Skin of body (tissue), 2 donors: ENCODE data around the gene ROPN1L. TPM values are rescaled to one million over a fixed set of nuclear protein-coding genes. Genes with fewer than 3 reads are reported as not detected.
"Not testable (repeated sequence)": the region's sequence is repeated elsewhere in the genome, so short reads cannot be mapped to it uniquely, and the experiment has no call there.

Experiments used
- DNase-seq: peaks from one replicate; lab custom pipeline; 2025; lab: John Stamatoyannopoulos, UW
- total RNA-seq: library from RNA; depleted of rRNA; stranded (reverse); fragments of >200 nt; gene quantifications from one replicate; pipeline ENCODE4 v1.2.3, GENCODE V29; 2014

ROPN1L gene
- total RNA-seq, result 0.79 TPM

DNA sequence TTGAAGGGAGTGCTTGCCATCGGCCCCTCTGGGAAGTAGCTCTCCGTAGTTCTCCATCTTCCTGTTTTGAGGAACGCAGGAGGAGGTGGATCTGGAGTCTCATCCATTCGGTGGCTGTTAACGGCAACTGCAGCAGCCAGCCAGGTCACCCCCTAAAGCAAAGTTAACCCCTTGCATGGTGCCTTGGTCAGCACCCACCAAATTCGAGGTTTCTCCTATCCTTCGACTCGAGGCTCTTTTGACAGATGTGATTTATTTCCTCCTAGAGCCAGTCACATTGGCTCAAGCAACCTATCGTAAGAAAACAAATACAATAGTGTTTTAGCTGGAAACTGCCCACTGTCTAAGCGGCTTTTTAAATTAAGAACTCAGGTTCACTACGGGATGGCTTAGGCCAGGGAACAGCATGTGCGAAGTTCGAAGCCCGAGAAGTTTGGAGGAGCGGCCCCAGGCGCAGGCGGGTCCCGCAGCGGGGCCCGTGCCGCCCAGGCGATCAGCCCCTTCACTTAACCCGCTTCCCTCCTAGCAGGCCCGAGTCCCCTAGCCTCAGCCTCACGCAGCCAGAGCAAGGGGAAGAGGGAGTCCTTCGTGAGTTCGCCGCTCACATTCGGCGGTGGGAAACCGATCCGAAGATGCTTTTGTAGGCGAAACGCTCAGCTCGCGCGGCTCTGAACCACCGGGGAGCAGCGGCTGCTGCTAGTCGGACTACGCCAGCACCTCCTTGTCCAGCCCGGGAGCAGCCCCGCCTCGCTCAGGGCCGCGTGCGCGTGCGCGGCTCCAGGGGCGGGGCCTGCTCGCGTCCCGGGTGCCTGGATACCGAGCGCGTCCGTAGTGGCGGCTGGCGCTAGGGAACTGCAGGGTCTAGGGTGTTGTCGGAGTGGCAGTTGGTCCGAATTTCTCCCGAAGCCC is at the start of gene ROPN1L:
TSS of gene ROPN1L (plus strand) at position 797 of the 909 bp plus-strand sequence. CDS start 289 bp downstream, outside the sequence.
- DNase-seq, result peak; percentile 72

DNA sequence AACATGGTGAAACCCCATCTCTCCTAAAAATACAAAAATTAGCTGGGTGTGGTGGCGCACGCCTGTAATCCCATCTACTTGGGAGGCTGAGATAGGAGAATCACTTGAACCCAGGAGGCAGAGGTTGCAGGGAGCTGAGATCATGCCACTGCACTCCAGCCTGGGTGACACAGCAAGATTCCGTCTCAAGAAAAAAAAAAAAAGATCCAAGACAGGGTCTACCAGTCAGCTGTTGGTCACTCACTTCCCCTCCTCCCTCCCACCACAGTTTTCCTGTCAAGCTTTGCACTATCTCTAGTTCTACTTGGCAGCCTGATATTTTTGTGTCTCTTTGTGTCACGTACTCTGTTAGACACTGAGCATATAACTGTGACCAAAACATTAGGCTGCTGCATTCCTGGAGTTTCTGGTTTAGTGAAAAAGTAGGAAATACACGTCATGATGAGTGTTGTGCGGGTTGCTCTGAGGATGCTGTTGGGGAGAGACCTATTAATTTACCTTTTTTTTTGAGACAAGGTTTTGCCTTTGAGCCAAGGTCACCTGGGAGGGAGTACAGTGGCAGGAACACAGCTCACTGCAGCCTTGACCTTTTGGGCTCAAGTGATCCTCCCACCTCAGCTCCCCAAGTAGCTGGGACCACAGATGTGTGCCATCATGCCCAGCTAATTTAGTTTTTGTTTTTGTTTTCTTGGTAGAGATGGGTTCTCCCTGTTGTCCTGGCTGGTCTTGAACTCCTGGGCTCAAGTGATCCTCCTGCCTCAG is 48.9 kb upstream of the ROPN1L start:
- DNase-seq, result not testable (repeated sequence)

DNA sequence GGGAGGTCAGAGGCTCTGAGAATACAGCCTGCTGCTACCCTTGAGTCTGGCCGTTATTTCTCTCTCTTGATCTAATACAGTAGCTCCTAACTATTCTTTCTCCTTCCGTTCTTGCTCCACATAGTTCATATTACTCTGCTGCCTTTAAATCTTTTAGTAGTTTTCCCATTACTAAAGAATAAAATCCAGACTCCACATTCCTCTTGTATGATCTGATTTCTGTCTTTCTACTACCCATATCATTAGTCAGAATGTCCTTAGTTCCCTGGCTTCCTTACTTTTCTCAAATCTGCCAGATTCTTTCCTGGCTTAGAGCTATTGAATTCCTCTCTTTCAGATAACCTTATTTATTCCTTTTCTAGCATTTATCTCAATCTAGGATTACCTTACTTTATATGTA is 48.2 kb upstream of the ROPN1L start:
- DNase-seq, result no peak

DNA sequence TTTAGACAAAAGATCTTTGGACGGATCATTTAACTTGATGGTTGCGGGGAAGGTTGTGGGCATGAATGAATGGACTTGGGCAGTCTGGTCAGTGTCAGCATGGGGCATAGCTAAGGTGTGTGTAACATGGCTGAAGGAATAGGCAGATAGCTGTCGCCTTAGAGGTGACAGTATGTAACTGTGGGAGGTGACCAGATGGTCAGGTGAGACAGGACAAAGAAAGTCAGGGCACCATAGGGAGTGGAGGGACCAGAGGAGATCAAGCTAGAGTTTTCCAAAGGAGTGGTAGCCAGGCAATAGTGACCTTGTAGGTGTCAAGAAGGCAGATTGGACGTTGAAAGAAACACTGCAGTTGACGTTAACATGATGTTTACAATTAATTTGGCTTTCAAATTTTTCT is 45.1 kb upstream of the ROPN1L start:
- DNase-seq, result no peak

DNA sequence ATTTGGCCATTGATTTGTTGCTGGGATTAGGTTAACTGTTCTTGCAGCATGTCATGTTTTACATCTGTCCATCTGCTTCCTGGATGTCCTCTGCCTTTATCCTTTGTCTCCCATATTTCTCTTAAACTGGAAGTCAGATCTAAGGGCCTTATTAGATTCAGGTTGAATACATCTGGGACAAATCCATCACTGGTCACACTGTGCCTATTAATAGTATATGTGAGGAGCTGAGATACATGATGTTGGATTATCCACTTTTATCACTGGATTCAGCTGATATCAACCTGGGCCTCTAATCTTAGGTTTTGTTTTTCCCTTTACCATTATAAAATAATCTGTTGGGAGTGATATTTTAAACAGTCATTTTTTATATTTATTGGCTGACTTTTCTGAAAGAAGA is 41.8 kb upstream of the ROPN1L start:
- DNase-seq, result no peak

DNA sequence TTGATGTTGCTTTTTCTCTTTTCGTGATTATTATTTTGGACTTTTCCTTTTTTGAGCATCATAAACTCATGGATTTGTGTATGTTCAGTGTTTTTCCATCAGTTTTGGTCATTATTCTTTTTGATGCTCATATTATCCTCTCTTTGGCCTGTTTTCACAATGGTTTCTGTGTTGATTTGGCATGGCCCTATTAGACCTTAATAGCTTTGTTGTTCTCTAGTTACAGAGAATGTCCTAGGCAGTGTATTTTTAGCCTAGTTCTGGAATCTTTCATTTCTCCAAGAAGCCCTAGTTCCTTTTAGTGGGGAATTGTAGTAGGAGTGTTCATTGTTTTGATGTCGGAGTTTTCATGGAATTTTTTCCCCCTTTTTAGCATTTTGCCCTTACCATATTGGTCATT is 41.3 kb upstream of the ROPN1L start:
- no peak for DNase-seq

DNA sequence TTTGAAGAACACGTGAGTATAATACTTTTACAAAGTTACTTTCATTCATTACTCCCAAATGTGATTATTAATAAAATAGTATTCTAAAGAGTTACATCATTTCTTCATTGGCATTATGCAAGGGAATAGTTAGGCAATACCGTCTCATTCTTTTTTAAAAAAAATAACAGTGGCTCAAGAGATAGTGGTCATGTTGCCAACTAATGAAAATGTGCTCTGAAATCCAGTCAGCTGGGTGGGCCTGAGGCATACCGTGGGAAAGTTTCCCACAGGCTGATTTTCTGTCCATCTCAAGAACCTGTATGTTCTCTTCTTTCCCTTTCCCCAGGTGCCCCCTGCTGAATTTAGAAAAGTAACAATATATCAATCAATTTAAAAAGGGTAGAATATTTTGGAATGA is 40.8 kb upstream of the ROPN1L start:
- no peak for DNase-seq

DNA sequence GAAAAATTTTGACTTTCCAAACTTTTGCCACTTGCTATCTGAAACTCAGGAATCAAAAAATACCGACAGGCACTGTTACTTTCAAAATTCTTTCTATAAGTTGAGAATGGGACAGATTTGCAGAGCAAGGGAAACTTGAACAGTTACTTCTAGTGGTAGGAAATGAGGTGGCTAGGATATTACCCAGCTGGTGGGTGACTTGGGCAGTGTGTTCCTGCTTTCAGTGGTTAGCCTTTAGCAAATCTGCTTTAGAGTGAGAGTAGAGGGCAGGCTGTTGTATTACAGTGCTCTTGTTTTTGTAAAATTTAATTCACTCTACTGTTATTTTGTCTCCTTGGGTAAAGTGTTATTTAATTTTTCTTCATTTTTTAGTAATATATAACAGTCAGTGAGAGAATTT is 40.2 kb upstream of the ROPN1L start:
- no peak for DNase-seq

DNA sequence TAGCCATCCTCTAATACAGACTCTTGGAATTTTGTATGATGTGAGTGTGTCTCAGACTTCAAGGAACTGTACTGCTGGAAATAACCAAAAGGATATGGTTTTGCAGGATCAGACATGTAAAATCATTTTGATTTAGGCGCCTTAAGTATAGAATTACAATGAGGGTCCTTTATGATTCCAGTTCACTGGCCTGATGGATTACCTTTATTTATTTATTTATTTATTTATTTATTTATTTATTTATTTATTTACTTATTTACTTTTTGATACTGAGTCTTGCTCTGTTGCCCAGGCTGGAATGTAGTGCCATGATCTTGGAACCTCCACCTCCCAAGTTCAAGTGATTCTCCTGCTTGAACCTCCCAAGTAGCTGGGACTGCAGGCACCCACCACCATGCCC is 37.9 kb upstream of the ROPN1L start:
- DNase-seq, result no peak

DNA sequence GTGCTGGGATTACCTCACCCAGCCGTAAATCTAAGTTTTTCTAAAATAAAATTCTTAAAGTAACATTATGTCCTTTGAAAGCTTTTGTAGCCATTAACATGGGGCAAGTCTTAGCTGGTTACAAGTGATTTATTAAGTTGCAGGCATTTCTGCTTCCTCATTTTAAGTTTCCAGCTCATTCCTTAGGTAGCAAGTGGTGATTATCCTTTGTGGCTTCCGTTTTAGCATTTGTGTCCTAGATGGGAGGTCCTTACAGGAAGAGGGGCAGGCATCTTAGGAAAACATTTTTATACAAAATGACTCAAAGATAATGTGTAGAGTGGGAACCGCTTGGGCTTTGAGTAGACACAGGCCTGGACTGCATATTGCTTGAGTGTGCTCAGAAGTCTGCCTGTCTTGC is 35.0 kb upstream of the ROPN1L start:
- no peak for DNase-seq

DNA sequence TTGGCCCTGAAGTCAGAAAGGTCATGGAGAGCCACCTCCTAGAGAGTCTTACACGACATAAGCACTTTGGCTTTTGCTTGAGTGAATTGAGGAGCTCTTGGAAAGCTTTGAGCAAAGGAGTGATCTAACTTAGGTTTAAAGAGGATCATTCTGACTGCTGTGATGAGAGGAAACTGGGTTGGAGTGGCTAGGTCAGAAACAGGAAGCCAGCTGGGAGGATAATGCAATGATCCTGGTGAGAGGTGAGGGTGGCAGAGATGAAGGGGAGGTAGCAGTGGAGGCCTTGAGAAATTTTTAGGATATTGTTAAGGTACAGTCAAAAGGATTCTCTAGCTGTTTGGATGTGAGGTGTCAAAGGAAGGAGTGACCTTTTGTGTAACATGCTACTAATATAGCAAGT is 32.2 kb upstream of the ROPN1L start:
- DNase-seq, result no peak

DNA sequence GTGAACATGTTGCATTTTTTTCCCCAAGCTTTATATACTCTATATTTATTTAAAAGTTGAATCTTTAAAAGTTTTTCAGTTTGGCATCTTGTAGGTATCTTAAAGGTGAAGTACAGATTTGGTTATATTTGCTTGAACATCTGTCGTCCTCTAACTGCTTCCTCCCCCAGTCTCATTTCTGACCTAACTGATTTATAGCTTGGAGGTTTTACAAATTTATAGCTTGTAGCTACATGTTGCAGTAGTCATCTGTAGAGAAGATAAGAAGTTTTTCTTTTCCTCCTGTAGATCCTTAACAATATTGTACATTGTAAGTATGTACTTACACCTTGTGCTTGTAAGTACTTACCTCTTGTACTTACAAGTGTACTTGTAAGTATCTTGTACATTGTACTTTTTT is 31.0 kb upstream of the ROPN1L start:
- DNase-seq, result no peak

DNA sequence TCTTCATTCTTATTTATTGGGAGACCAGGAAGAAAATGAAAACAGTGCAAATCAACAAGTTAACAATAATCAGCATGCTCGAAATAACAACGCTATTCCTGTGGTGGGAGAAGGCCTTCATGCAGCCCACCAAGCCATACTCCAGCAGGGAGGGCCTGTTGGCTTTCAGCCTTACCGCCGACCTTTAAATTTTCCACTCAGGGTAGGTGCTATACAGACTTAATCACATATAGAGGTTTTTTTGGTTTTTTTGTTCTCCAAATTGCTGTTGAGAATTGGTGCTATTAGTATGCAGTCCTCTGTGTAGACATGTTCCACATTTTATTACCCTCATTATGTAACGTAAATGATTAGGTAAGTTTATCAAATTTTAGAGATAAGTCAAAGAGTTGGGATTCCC is 30.3 kb upstream of the ROPN1L start:
- no peak for DNase-seq

DNA sequence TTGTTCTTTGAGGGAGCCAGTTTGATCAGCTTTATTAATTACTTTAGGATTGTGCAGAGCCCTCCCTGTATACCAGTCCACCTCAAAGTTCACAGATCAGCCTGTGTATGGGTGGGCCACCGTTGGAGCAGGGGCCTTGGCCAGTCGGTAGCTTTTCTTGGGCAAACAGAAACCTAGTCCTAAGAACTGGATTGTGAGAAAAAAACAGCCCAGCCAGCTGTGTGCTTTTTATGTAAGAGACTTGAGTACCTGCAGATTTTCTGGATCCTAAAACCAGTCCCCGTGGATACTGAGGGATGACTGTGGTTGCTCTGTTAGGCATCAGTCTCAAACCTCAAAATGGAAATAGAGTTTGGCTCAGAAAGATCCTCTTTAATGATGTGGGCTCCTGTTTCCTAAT is 24.8 kb upstream of the ROPN1L start:
- no peak for DNase-seq

DNA sequence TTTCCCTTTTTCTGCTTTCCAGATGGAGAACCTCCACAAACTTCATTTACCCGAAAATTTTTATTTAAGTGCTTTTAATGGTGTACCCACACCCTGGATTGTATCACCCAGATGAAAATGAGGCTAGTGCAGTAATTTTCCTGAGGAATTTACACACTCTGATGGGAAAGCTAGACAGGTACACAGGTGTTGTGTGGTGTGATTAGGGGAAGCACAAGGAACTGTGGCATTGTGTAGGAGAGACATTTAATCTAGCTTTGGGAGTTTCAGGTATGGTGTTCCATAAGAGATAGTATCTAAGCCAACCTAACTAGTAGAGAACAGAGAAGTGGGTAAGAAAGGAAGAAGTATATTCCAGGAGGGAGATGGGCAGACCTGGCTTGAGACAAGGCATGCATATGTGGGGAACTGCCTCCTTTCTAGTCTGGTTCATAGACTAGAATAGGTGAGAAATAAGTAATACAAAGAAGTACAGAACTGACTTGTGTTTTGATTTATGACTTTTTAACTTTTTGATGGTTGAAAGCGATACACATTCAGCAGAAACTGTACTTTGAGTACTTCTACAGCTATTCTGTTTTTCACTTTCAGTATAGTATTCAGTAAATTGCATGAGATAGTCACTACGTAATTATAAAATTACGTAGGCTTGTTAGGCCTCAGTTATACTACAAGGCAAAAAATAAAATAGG is 22.9 kb upstream of the ROPN1L start:
- no peak for DNase-seq

DNA sequence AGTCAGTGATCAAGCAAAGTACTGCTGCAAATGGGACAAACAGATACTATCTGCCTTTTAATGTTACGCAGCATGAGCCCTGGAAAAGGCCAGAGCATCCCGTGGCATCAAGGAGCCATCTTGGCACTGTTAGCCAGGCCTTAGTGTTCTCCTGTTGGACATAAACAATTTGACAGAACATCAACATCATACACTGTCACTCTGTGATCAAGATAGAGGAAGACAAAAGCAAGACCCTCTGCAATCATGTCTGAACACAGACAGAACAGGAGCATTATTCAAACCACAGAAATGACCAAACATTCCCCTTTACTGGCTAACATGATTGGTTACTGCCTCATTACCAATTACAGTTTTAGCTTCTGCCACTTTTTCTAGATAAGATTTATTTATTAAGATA is 21.2 kb upstream of the ROPN1L start:
- DNase-seq, result no peak

DNA sequence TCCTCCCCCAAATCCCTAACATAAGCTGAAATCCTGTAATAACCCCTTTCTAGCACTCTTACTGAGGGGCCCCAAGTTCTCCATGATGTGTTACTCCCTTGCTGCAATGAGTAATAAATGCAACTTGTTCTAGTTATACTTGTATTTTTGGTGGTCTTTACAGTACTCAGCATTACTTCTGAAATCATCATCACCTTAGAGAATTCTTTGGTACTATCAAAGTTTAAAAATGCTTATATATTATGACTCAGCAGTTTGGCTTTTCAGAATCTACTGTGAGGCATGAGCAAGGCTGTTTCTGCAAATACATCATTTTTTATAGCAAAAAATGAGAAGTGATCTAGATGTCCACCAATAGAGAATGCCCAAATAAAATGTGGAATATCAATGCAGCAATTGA is 20.7 kb upstream of the ROPN1L start:
- no peak for DNase-seq

DNA sequence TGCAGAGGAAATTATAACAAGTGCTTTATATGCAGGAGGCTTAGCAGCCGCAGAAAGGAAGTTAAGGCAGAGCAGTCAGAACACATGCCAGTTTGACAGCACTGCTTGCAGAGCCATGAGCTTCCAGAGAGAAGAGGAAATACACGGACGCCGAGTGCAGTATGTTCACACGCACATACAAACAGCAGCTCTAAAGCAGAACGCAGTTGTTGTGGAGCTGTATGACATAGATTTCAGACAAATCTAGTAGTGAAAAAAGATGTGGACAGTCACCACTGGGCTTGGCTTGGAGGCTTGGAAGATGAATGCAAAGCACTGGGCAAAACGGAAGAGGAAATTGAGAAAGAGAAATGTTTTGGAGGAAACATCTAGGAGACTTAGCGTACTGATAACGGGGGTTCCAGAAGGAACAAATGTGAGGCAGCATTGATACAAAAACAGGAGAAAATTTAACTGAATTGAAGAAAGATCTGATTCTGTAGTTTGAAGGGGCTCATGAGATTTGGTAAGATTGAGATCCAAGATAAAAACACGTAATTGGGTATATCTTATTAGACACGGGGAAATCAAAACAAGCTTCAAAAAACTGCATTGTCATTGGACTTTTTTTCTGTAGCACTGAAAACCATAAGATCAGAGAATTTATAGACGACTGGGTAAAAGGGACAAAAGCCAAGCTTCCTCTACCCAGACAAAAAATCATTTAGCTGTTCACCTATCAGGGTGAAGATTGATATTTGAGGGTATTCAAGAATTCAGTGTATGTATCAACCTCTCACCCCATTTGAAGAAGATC is 19.6 kb upstream of the ROPN1L start:
- no peak for DNase-seq

DNA sequence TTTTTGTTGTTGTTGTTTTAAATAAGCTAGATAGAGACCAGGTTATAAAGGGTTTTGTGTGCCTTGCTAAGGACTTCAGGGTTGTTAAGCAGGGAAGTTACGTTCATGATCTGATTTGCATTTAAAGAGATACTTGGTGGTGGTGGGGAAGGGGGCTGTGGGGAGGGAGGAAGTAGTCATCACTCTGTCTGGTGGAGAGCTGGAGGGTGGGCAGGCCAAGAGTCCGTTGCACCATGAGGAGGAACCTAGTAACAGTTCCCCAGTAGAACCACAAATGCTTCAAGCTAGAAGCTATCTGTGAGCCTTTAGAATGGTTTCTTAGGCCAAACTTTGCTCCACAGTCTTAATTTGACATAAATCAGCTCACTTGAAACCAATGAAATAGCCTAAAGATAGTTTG is 18.7 kb upstream of the ROPN1L start:
- no peak for DNase-seq

DNA sequence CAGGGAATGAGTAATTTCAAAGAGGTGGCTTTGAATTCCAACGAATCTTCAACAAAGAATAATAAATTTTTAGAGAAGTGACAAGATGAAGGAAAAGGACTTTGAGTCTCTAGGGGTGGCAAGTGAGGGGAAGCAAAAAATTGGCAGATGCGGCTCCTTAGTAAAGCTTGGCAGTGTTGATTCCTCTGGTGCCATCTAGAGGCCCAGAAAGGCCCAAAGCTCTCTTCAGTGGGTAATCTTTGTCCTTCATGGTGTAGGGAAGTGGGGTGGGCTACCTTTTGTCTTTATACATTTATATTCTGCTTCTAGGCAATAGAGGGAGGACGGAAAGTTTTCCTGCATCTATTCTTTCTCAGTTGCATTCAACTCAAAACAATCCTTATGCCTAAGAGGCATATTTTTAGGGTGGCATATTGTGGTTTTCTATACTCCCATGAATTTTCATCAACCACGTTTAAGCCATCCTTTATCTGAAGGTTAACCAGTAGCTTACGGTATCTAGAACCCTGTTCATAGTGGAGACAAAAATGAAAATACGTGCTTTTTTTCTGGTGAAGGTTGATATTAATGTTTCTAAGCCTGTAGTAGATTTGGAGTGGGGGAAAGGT is 17.5 kb upstream of the ROPN1L start:
- no peak for DNase-seq

DNA sequence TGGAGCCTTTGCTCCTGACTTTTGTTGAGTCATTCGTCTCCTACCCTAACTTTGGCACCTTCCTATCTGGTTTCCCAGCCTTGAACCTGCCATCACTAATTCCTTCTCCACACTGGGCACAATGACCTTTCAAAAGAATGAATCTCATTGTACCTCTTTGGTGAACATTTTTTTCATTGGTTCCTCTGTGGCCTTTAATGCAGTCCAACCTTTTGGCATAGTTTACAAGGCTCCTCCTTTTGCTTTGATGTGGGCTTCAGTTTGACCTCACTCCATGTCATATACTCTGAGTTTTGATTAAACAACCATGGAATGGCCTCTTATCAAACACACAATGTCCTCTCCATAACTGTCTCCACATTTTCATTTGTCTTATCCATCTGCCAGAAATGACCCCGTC is 14.5 kb upstream of the ROPN1L start:
- DNase-seq, result no peak
